C4-2B (cell line): ENCODE data around the gene LRRC23.

ENCODE experiments used
- H3K27ac ChIP-seq: fragments of 450-650 bp; 2 replicates; pipeline ENCODE4 v1.5.1; 2017
- ZFX ChIP-seq: fragments of 450-650 bp; IDR thresholded peaks from 2 replicates; pipeline ENCODE4 v1.6.1; 2017
- TF ChIP-seq, protein P1 (sequence below): fragments of 450-650 bp; conservative IDR thresholded peaks from 2 replicates; pipeline ENCODE4 v1.5.1; 2017; ENCODE audit warnings: mild to moderate bottlenecking

LRRC23 gene

DNA sequence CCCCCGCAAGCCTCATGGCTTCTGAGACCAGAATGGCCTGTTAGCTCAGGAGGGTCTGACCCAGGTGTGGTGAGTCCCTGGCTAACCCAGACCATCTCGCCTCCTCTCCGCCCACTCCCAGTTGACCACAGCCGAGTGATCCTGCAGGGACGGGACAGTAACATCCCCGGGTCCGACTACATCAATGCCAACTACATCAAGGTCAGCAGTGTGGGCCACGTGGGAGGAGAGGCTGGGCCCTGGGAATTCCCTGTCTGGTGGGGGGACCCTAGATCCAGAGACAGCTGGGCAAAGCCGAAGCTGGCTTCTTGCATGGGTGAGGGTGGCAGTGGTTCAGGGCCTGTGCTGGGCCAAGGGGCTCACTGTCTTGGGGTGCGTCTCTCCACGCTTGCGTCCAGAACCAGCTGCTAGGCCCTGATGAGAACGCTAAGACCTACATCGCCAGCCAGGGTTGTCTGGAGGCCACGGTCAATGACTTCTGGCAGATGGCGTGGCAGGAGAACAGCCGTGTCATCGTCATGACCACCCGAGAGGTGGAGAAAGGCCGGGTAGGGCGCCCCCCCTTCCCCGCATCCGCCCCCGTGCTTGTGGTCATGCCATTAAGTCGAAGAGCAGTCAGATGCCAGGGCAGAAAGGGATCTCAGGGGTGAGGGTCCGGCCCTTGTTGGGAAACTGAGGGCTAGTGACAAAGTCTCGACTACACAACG lies 51.6 kb downstream of the LRRC23 start:
- TF ChIP-seq, protein P1, sequence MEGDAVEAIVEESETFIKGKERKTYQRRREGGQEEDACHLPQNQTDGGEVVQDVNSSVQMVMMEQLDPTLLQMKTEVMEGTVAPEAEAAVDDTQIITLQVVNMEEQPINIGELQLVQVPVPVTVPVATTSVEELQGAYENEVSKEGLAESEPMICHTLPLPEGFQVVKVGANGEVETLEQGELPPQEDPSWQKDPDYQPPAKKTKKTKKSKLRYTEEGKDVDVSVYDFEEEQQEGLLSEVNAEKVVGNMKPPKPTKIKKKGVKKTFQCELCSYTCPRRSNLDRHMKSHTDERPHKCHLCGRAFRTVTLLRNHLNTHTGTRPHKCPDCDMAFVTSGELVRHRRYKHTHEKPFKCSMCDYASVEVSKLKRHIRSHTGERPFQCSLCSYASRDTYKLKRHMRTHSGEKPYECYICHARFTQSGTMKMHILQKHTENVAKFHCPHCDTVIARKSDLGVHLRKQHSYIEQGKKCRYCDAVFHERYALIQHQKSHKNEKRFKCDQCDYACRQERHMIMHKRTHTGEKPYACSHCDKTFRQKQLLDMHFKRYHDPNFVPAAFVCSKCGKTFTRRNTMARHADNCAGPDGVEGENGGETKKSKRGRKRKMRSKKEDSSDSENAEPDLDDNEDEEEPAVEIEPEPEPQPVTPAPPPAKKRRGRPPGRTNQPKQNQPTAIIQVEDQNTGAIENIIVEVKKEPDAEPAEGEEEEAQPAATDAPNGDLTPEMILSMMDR: no peak
- TF ChIP-seq ZFX: no peak
- no peak overlapping the region for H3K27ac ChIP-seq

DNA sequence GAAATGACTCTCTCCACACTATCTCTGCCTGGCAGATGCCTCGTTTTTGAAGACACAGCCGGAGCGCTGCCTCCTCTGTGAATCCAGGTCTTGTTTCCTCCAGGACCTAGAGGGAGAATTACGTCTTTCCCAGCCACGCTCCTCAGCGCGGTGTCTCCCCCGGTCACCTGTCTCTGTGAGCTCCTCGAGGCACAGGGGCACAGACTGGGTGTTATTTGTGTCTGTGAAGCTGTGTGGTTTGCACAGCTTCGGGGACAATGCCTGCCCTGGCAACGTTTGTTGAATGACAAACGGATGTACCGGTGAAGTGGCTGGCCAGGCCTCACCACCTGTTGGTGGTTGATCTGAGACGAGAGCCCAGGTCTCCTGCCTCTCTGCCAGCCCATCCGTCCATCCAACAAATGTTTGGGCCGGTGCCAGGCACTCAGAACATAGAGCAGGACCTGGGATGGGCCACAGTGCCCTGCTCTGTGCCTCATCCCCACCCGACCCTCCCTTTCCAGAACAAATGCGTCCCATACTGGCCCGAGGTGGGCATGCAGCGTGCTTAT lies 52.6 kb downstream of the LRRC23 start:
- no peak overlapping the region for H3K27ac ChIP-seq
- TF ChIP-seq, protein P1: no peak
- TF ChIP-seq ZFX: no peak

DNA sequence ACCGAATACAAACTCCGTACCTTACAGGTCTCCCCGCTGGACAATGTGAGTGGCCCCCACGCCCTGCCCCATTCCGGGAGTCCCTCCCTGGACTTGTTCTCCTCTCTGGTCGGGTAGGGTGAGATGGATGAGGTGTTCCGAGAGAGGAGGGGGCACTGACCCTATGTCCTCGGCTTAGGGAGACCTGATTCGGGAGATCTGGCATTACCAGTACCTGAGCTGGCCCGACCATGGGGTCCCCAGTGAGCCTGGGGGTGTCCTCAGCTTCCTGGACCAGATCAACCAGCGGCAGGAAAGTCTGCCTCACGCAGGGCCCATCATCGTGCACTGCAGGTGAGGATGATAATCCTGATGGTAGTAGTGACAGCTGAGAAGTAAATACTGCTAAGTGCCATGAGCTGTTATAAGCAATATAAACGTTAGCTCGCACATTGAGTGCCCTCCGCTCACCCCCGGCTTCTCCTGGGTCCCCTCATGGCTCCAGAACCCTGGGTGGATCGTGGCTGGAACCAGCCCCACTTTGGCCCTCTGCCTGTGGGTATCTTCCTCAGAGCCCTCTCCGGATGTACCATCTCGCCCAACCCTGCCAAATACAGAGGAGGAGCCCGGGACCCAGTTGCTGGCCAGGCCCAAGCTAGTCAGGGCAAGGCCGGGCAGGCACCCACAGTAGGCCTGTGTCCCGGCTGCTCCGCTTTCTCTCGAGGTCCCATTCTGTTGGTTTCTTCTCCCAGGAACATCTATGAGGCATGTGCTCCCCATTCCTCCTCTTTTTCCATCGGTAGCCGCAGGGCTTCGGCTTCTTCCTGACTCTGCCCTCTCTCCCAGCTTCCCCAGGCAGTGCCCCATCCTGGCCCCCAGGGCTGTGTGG lies 53.4 kb downstream of the LRRC23 start:
- no peak overlapping the region for H3K27ac ChIP-seq
- TF ChIP-seq ZFX: no peak
- TF ChIP-seq, protein P1: no peak

DNA sequence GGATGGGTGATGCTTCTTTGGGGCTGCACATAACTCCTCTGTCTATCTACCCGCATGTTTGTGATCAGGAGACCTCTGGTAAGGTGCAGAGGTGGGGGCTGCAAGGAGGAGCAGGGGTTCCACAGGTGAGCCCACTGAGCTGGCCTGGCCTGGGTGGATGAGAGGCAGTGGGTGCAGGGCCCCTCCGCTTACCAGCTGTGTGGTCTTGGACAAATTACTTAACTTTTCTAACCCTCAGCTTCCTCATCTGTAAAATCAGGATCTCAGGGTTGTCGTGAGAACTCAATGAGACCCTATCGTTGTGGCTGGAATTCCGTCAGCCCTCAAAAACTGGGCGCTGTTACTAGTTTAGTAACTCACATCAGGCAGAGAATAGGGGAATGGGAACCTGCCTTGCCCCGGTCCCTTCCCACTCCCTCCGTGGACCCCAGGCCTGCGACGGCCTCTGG lies 54.0 kb downstream of the LRRC23 start:
- H3K27ac ChIP-seq: no peak overlapping the region
- no peak for TF ChIP-seq ZFX
- TF ChIP-seq, protein P1: no peak

DNA sequence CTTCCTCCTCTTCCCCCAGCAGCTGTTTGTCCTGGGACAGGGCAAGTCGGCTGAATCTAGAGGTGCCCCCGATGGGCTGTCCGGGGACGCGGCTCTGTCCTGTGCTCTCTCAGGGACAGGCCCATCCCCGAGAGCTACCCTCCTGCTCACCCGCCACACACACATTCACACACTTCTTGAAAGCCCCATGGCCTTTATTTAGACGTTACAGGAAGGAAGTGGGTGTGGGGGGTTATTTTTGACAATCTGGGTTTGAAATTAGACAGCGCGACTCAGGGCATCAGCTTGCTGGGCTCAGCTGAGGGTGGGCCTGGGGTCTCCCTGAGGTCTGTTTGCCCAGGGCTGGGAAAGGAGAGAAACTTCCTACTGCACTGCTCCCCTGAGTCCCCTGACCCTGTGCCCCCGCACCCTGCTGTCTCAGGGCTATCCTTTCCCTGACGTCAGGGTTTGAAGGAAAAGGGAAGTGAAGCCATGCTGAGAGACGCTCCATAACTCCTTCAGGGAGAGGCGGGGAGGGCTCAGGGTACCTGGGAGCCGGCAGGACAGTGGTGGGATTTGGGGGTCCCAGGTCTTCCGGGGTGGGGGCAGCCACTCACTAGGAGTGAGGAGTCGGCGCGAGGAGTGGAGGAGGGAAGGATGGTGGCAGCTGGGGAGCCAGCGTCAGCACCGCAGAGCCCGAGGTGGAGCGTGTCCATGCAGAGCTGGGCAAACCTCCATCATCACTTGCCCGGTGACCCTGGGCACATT lies 54.6 kb downstream of the LRRC23 start:
- no peak overlapping the region for H3K27ac ChIP-seq
- no peak for TF ChIP-seq ZFX
- TF ChIP-seq, protein P1: no peak

DNA sequence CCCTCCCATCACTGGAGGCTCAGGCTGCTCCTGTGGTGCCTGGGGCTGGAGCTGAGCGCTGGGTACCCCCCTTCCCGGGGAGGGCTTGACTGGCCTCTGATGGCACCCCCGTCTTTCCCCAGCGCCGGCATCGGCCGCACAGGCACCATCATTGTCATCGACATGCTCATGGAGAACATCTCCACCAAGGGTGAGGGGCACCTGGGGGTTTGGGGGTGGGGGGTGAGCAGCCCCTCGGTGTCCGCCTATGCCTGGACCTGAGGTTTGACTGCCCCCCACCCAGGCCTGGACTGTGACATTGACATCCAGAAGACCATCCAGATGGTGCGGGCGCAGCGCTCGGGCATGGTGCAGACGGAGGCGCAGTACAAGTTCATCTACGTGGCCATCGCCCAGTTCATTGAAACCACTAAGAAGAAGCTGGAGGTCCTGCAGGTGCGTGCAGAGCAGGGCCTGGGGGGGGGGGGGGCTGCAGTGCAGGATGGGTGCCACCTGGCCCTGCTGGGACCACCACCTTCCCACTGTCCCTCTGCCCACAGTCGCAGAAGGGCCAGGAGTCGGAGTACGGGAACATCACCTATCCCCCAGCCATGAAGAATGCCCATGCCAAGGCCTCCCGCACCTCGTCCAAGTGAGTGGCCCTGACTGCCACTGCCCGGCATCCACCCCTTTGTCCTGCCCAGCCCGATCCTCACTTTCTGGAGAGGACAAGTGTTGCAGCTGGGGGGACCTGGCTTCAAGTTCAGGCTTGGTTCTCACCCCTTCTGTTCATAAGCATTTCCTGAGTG lies 55.4 kb downstream of the LRRC23 start:
- H3K27ac ChIP-seq: peak overlapping the region; percentile 99
- TF ChIP-seq, protein P1: no peak
- TF ChIP-seq ZFX: no peak
